ENCODE measurements around the gene SEPTIN6. TPM values are rescaled to one million over a fixed set of nuclear protein-coding genes. Genes with fewer than 3 reads are reported as not detected.

SEPTIN6 gene
- total RNA-seq, 1 experiment from 2014 or later, result 61.5 TPM

GRCh38 chrX:119709630-119710029 lies 16.7 kb upstream of the SEPTIN6 start:
- no peak for DNase-seq (ENCODE audit: low spot score)
- Histone ChIP-seq H3K36me3 (ENCODE audit: insufficient read depth, low read length, poor library complexity, severe bottlenecking) (no peaks in the 10 kb centered on the region), H3K9me3 (ENCODE audit: low read depth, low read length, poor library complexity, severe bottlenecking) (no peaks in the 10 kb centered on the region), H3K4me1 (ENCODE audit: insufficient read depth, low read length, poor library complexity, severe bottlenecking) (no peaks in the 10 kb centered on the region), H3K4me3 (ENCODE audit: low read depth, low read length, poor library complexity, severe bottlenecking) (no peak overlapping the region), H3K27ac (ENCODE audit: low read depth, low read length, poor library complexity, severe bottlenecking) (no peak overlapping the region), H3K27me3 (replicated peaks; ENCODE audit: insufficient read depth, low read depth, low read length, poor library complexity) (no peaks in the 10 kb centered on the region)
- no TSS peak for BruUV-seq (replicated peaks)
- ChIA-PET POLR2A (ENCODE audit: low non-redundant PET) (no interaction called here), CTCF (interaction anchor here (0.6 kb wide), 1 partner anchor 75 kb away, joined by 6 read pairs; no protein-coding TSS in a partner anchor)
- TF ChIP-seq EZH2 (IDR thresholded peaks at IDR 0.05; ENCODE audit: borderline replicate concordance, low read depth, low read length, poor library complexity, severe bottlenecking), result no peak
- TF ChIP-seq, protein P1, sequence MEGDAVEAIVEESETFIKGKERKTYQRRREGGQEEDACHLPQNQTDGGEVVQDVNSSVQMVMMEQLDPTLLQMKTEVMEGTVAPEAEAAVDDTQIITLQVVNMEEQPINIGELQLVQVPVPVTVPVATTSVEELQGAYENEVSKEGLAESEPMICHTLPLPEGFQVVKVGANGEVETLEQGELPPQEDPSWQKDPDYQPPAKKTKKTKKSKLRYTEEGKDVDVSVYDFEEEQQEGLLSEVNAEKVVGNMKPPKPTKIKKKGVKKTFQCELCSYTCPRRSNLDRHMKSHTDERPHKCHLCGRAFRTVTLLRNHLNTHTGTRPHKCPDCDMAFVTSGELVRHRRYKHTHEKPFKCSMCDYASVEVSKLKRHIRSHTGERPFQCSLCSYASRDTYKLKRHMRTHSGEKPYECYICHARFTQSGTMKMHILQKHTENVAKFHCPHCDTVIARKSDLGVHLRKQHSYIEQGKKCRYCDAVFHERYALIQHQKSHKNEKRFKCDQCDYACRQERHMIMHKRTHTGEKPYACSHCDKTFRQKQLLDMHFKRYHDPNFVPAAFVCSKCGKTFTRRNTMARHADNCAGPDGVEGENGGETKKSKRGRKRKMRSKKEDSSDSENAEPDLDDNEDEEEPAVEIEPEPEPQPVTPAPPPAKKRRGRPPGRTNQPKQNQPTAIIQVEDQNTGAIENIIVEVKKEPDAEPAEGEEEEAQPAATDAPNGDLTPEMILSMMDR (conservative IDR thresholded peaks at IDR 0.05; ENCODE audit: low read depth, low read length), result no peak
- intact Hi-C loops (cut with micrococcal nuclease; ENCODE audit: unreplicated experiment), result no loop called here

GRCh38 chrX:119708936-119709335 lies 16.0 kb upstream of the SEPTIN6 start:
- no TSS peak for BruUV-seq (replicated peaks)
- Histone ChIP-seq H3K9me3 (ENCODE audit: low read depth, low read length, poor library complexity, severe bottlenecking) (no peaks in the 10 kb centered on the region), H3K36me3 (ENCODE audit: insufficient read depth, low read length, poor library complexity, severe bottlenecking) (no peaks in the 10 kb centered on the region), H3K4me1 (ENCODE audit: insufficient read depth, low read length, poor library complexity, severe bottlenecking) (no peaks in the 10 kb centered on the region), H3K27me3 (replicated peaks; ENCODE audit: insufficient read depth, low read depth, low read length, poor library complexity) (no peaks in the 10 kb centered on the region), H3K27ac (ENCODE audit: low read depth, low read length, poor library complexity, severe bottlenecking) (no peak overlapping the region), H3K4me3 (ENCODE audit: low read depth, low read length, poor library complexity, severe bottlenecking) (no peak overlapping the region)
- TF ChIP-seq, protein P1 (conservative IDR thresholded peaks at IDR 0.05; ENCODE audit: low read depth, low read length), result no peak
- TF ChIP-seq EZH2 (IDR thresholded peaks at IDR 0.05; ENCODE audit: borderline replicate concordance, low read depth, low read length, poor library complexity, severe bottlenecking), result no peak
- intact Hi-C loops (cut with micrococcal nuclease; ENCODE audit: unreplicated experiment), result no loop called here
- no peak for DNase-seq (ENCODE audit: low spot score)
- POLR2A ChIA-PET (ENCODE audit: low non-redundant PET), result no interaction called here
- CTCF ChIA-PET, result no interaction called here

DNA sequence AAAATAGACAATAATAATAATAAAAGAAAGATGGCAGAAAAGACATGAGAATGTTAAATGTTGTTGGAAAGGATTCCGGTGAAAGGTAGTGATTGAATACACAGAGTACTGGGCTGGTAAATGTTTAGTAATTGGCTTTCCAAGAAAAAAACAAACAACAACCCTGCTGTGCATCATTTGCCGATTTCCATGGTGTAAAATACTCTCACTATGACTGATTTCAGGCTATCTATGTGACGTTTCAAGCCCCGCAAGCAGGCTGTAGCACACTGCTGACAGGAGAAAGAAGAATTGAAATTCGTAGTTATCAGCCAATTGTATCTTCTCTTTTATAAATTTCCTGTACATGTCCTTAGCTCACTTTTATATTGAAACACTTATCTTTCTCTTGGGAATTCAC lies 13.6 kb upstream of the SEPTIN6 start:
- Histone ChIP-seq H3K4me3 (ENCODE audit: low read depth, low read length, poor library complexity, severe bottlenecking) (no peak overlapping the region), H3K4me1 (ENCODE audit: insufficient read depth, low read length, poor library complexity, severe bottlenecking) (no peaks in the 10 kb centered on the region), H3K9me3 (ENCODE audit: low read depth, low read length, poor library complexity, severe bottlenecking) (no peaks in the 10 kb centered on the region), H3K27me3 (replicated peaks; ENCODE audit: insufficient read depth, low read depth, low read length, poor library complexity) (no peaks in the 10 kb centered on the region), H3K27ac (ENCODE audit: low read depth, low read length, poor library complexity, severe bottlenecking) (no peak overlapping the region), H3K36me3 (ENCODE audit: insufficient read depth, low read length, poor library complexity, severe bottlenecking) (no peaks in the 10 kb centered on the region)
- BruUV-seq (replicated peaks), result no TSS peak
- ChIA-PET POLR2A (ENCODE audit: low non-redundant PET) (no interaction called here), CTCF (interaction anchor here (0.6 kb wide), 1 partner anchor 69 kb away, joined by 3 read pairs; no protein-coding TSS in a partner anchor)
- TF ChIP-seq EZH2 (IDR thresholded peaks at IDR 0.05; ENCODE audit: borderline replicate concordance, low read depth, low read length, poor library complexity, severe bottlenecking), result no peak
- TF ChIP-seq, protein P1 (conservative IDR thresholded peaks at IDR 0.05; ENCODE audit: low read depth, low read length), result no peak
- intact Hi-C loops (cut with micrococcal nuclease; ENCODE audit: unreplicated experiment), result no loop called here
- DNase-seq (ENCODE audit: low spot score), result no peak

All from A673 (cell line).